Keratinocyte (primary cell): ENCODE results near the gene CCDC7. TPM values are rescaled to one million over a fixed set of nuclear protein-coding genes. Genes with fewer than 3 reads are reported as not detected.
A peak's percentile ranks its signal among the peaks of the same experiment; 100 is the strongest.
"Not testable (repeated sequence)": the region's sequence is repeated elsewhere in the genome, so short reads cannot be mapped to it uniquely, and the experiment has no call there.

Source experiments
- DNase-seq: peaks from one replicate; pipeline ENCODE4 v3.0.0-alpha.2; 2011; ENCODE audit warnings: low read depth, missing footprints, low spot score
- FAIRE-seq: peaks from 2 replicates; lab custom pipeline; 2011; peaks lifted over from hg19 to GRCh38; lab: Jason Lieb, UNC
- H2AFZ ChIP-seq: 2 replicates; pipeline ENCODE4 v1.6.0; 2012; ENCODE audit warnings: low read length, control low read depth, inconsistent platforms; ENCODE audit not compliant: control insufficient read depth
- H3K27ac ChIP-seq: 2 replicates; pipeline ENCODE4 v1.5.1; 2011; ENCODE audit warnings: low read length; ENCODE audit not compliant: control insufficient read depth, insufficient read depth
- H3K27me3 ChIP-seq: 3 replicates; pipeline ENCODE4 v1.6.0; 2011; ENCODE audit warnings: low read length; ENCODE audit not compliant: control insufficient read depth, insufficient read depth; ENCODE audit errors: extremely low read depth
- H3K36me3 ChIP-seq, 2 experiments: 2 replicates in 1 of 2; 3 replicates in 1 of 2; pipeline ENCODE4 v1.5.1; 2011; ENCODE audit warnings: low read length in 2 of 2, mild to moderate bottlenecking in 1 of 2; ENCODE audit not compliant: control insufficient read depth in 2 of 2, insufficient read depth in 2 of 2; ENCODE audit errors: extremely low read depth in 1 of 2
- H3K4me1 ChIP-seq: 3 replicates; pipeline ENCODE4 v1.5.1; 2011; ENCODE audit warnings: low read length; ENCODE audit not compliant: control insufficient read depth, insufficient read depth; ENCODE audit errors: extremely low read depth
- H3K4me2 ChIP-seq: 3 replicates; pipeline ENCODE4 v1.6.0; 2011; ENCODE audit warnings: low read depth, low read length; ENCODE audit not compliant: control insufficient read depth, insufficient read depth; ENCODE audit errors: extremely low read depth
- H3K4me3 ChIP-seq, 3 experiments: fragments of 200-600 bp in 1 of 3; sonication (generic) in 1 of 3; 2 replicates in 2 of 3; 3 replicates in 1 of 3; pipeline ENCODE4 v1.5.1; 2011 to 2016; ENCODE audit warnings: low read length in 3 of 3, mild to moderate bottlenecking in 3 of 3, control low read depth in 2 of 3, inconsistent platforms in 1 of 3, low read depth in 1 of 3, mixed read lengths in 1 of 3, mixed run types in 1 of 3, moderate library complexity in 1 of 3; ENCODE audit not compliant: control insufficient read depth in 2 of 3, insufficient read depth in 2 of 3; ENCODE audit errors: extremely low read depth in 1 of 3
- H3K79me2 ChIP-seq: 2 replicates; pipeline ENCODE4 v1.6.0; 2012; ENCODE audit warnings: low read length; ENCODE audit not compliant: control insufficient read depth, insufficient read depth
- H3K9ac ChIP-seq: 3 replicates; pipeline ENCODE4 v1.6.0; 2011; ENCODE audit warnings: low read length; ENCODE audit not compliant: control insufficient read depth, insufficient read depth; ENCODE audit errors: extremely low read depth
- H3K9me1 ChIP-seq: 3 replicates; pipeline ENCODE4 v1.6.0; 2011; ENCODE audit warnings: low read length; ENCODE audit not compliant: control insufficient read depth, insufficient read depth; ENCODE audit errors: extremely low read depth
- H3K9me3 ChIP-seq: 2 replicates; pipeline ENCODE4 v1.5.1; 2012; ENCODE audit warnings: low read depth, low read length; ENCODE audit not compliant: control insufficient read depth
- H4K20me1 ChIP-seq: 3 replicates; pipeline ENCODE4 v1.6.0; 2011; ENCODE audit warnings: low read length; ENCODE audit not compliant: control insufficient read depth, insufficient read depth; ENCODE audit errors: extremely low read depth
- CTCF ChIP-seq, 3 experiments: IDR thresholded peaks in 1 of 3; conservative IDR thresholded peaks in 1 of 3; optimal IDR thresholded peaks in 1 of 3; 2 replicates in 2 of 3; 3 replicates in 1 of 3; pipeline versions ENCODE3 to v1.5.1; 2011; ENCODE audit warnings: low read length in 3 of 3, mild to moderate bottlenecking in 3 of 3, moderate library complexity in 2 of 3, control low read depth in 1 of 3, inconsistent platforms in 1 of 3; ENCODE audit not compliant: insufficient read depth in 2 of 3; ENCODE audit errors: extremely low read depth in 1 of 3
- EZH2 ChIP-seq: IDR thresholded peaks from one replicate; pipeline ENCODE4 v1.6.1; 2012; ENCODE audit warnings: inconsistent platforms, mild to moderate bottlenecking, low read length, moderate library complexity
- dilution Hi-C: fragments of 300-500 bp; cut with MboI; formaldehyde crosslinking; loops from one replicate; pipeline ENCODE4 v1.7.0; 2020; ENCODE audit warnings: low sequenced_read_pairs; ENCODE audit not compliant: extremely low pct_ligation_motif_present
- polyA plus RNA-seq, 5 experiments: library from polyadenylated mRNA; depleted of rRNA in 3 of 5; stranded (reverse) in 3 of 5; stranded (forward) in 1 of 5; unstranded in 1 of 5; fragments of >200 nt; gene quantifications; 1 replicate in 1 of 5; 2 replicates in 3 of 5; 3 replicates in 1 of 5; pipeline versions ENCODE4 v1.2.1 to v1.2.3, GENCODE V29; 2011 to 2012; ENCODE audit warnings: missing spikeins in 2 of 5, low read depth in 1 of 5, low replicate concordance in 1 of 5

The CCDC7 gene
- polyA plus RNA-seq, 1 donor (not counting 4 experiments of a cell fraction or from before 2014, with no cell fraction given): 1.1 TPM

- Histone ChIP-seq H3K27me3 (no peaks in the 10 kb centered on the region), H2AFZ (no peak overlapping the region), H4K20me1 (no peaks in the 10 kb centered on the region), H3K9ac (no peak overlapping the region), H3K79me2 (no peaks in the 10 kb centered on the region), H3K27ac (no peak overlapping the region), H3K4me2 (no peak overlapping the region), H3K9me1 (no peaks in the 10 kb centered on the region), H3K4me3 (no peak overlapping the region), H3K4me1 (no peaks in the 10 kb centered on the region), H3K36me3 (no peaks in the 10 kb centered on the region), H3K9me3 (no peaks in the 10 kb centered on the region)
- dilution Hi-C loops: no loop called here
- no peak for DNase-seq
- TF ChIP-seq EZH2 (no peak), CTCF (optimal IDR thresholded peaks at IDR 0.05 in 1 of 3, IDR thresholded peaks at IDR 0.05 in 1 of 3, conservative IDR thresholded peaks at IDR 0.05 in 1 of 3; ENCODE audit: extremely low read depth in 1 of 3, insufficient read depth in 2 of 3, low read length in 3 of 3) (no peak)
- no peak for FAIRE-seq
Measured at GRCh38 chr10:32793033-32793432, 347.1 kb downstream of the CCDC7 start.

GRCh38 chr10:32795598-32796183, 349.8 kb downstream of the CCDC7 start:
- no peaks in the 10 kb centered on the region for H3K9me3 ChIP-seq
- H2AFZ ChIP-seq: no peak overlapping the region
- peak; percentile 36 to 52 (median 37) for TF ChIP-seq CTCF (optimal IDR thresholded peaks at IDR 0.05 in 1 of 3, IDR thresholded peaks at IDR 0.05 in 1 of 3, conservative IDR thresholded peaks at IDR 0.05 in 1 of 3; ENCODE audit: extremely low read depth in 1 of 3, insufficient read depth in 2 of 3, low read length in 3 of 3)
- TF ChIP-seq EZH2: no peak
- no peaks in the 10 kb centered on the region for H3K79me2 ChIP-seq
- H3K9ac ChIP-seq: no peak overlapping the region
- H3K4me2 ChIP-seq: no peak overlapping the region
- no peaks in the 10 kb centered on the region for H3K4me1 ChIP-seq
- FAIRE-seq (no peak), DNase-seq (no peak)
- no peak overlapping the region for H3K4me3 ChIP-seq
- dilution Hi-C loops: no loop called here
- no peaks in the 10 kb centered on the region for H3K27me3 ChIP-seq
- H4K20me1 ChIP-seq: no peaks in the 10 kb centered on the region
- H3K9me1 ChIP-seq: no peaks in the 10 kb centered on the region
- no peak overlapping the region for H3K27ac ChIP-seq
- no peaks in the 10 kb centered on the region for H3K36me3 ChIP-seq

GRCh38 chr10:32797393-32797792, 351.5 kb downstream of the CCDC7 start:
- H3K4me1 ChIP-seq, DNase-seq, H2AFZ ChIP-seq, FAIRE-seq, H3K27ac ChIP-seq, H3K27me3 ChIP-seq, H3K4me3 ChIP-seq, H3K36me3 ChIP-seq, dilution Hi-C loops, H3K9me3 ChIP-seq, H3K4me2 ChIP-seq, H3K9me1 ChIP-seq, H3K9ac ChIP-seq, H4K20me1 ChIP-seq, H3K79me2 ChIP-seq: not testable (repeated sequence)
